GM19240 (cell line): ENCODE data around the gene CXCR5.

Experiments
- DNase-seq: peaks from one replicate; pipeline ENCODE4 v3.0.0; 2011; ENCODE audit warnings: low spot score; ENCODE audit not compliant: insufficient read length

CXCR5 gene

GRCh38 chr11:118876286-118876685, 7.4 kb upstream of the CXCR5 start:
- no peak for DNase-seq

- no peak for DNase-seq
Measured at GRCh38 chr11:118877487-118878162, 6.1 kb upstream of the CXCR5 start.

- DNase-seq, result no peak
Measured at GRCh38 chr11:118878163-118878563, 5.5 kb upstream of the CXCR5 start.

- no peak for DNase-seq
Measured at GRCh38 chr11:118881228-118881627, 2.5 kb upstream of the CXCR5 start.

GRCh38 chr11:118882491-118882890, 1.2 kb upstream of the CXCR5 start:
- DNase-seq, result no peak

- no peak for DNase-seq
Measured at GRCh38 chr11:118883004-118883367, 706 bp upstream of the CXCR5 start.

- DNase-seq, result no peak
Measured at GRCh38 chr11:118884875-118885274, 1.2 kb downstream of the CXCR5 start.

- DNase-seq, result no peak
Measured at GRCh38 chr11:118885319-118885718, 1.6 kb downstream of the CXCR5 start.

- no peak for DNase-seq
Measured at GRCh38 chr11:118885831-118886565, 2.3 kb downstream of the CXCR5 start.

- no peak for DNase-seq
Measured at GRCh38 chr11:118886681-118887111, 3.0 kb downstream of the CXCR5 start.

GRCh38 chr11:118887206-118887605, 3.5 kb downstream of the CXCR5 start:
- no peak for DNase-seq

- DNase-seq, result no peak
Measured at GRCh38 chr11:118888398-118888797, 4.7 kb downstream of the CXCR5 start.

GRCh38 chr11:118889797-118890196, 6.1 kb downstream of the CXCR5 start:
- no peak for DNase-seq

- DNase-seq, result no peak
Measured at GRCh38 chr11:118892514-118892913, 8.8 kb downstream of the CXCR5 start.

- no peak for DNase-seq
Measured at GRCh38 chr11:118892964-118893363, 9.3 kb downstream of the CXCR5 start.

- no peak for DNase-seq
Measured at GRCh38 chr11:118893662-118894061, 10.0 kb downstream of the CXCR5 start.

GRCh38 chr11:118894192-118894591, 10.5 kb downstream of the CXCR5 start:
- no peak for DNase-seq

GRCh38 chr11:118895093-118896039, 11.7 kb downstream of the CXCR5 start:
- DNase-seq, result no peak

- DNase-seq, result no peak
Measured at GRCh38 chr11:118896472-118896913, 12.8 kb downstream of the CXCR5 start.

GRCh38 chr11:118896921-118897591, 13.4 kb downstream of the CXCR5 start:
- DNase-seq, result no peak

- DNase-seq, result no peak
Measured at GRCh38 chr11:118897721-118898310, 14.1 kb downstream of the CXCR5 start.
